SU-DHL-6 (cell line): ENCODE results near the gene SEZ6L2.
"Not testable (repeated sequence)": the region's sequence is repeated elsewhere in the genome, so short reads cannot be mapped to it uniquely, and the experiment has no call there.

Experiments
- H2AFZ ChIP-seq: fragments of 200-600 bp; sonication (generic); 2 replicates; pipeline ENCODE4 v1.6.1; 2014; ENCODE audit warnings: low read depth, mild to moderate bottlenecking, moderate library complexity, mixed read lengths, antibody characterized with exemption, low read length; ENCODE audit not compliant: severe bottlenecking
- H3F3A ChIP-seq: fragments of 200-600 bp; shearing (Covaris generic); 2 replicates; pipeline ENCODE4 v1.6.0; 2016; ENCODE audit warnings: antibody characterized with exemption, mild to moderate bottlenecking; ENCODE audit not compliant: insufficient read depth
- H3K27ac ChIP-seq: fragments of 200-600 bp; sonication (generic); 2 replicates; pipeline ENCODE4 v1.5.1; 2016; ENCODE audit warnings: low read depth, mild to moderate bottlenecking, low read length, moderate library complexity, mixed read lengths
- H3K27me3 ChIP-seq: fragments of 200-600 bp; sonication (generic), shearing (Covaris generic); 2 replicates; pipeline ENCODE4 v1.6.0; 2014; ENCODE audit warnings: mild to moderate bottlenecking, low read length
- H3K36me3 ChIP-seq: fragments of 200-600 bp; sonication (generic); 2 replicates; pipeline ENCODE4 v1.6.1; 2014; ENCODE audit warnings: mild to moderate bottlenecking, low read length, mixed read lengths
- H3K4me2 ChIP-seq: fragments of 300-600, 200-600 bp; shearing (Covaris generic), sonication (generic); 2 replicates; pipeline ENCODE4 v1.6.0; 2014; ENCODE audit warnings: low read length, low read depth, mild to moderate bottlenecking; ENCODE audit not compliant: poor library complexity, severe bottlenecking
- H3K4me3 ChIP-seq: fragments of 200-600 bp; sonication (generic); 2 replicates; pipeline ENCODE4 v1.5.1; 2014; ENCODE audit warnings: antibody characterized with exemption, low read length, mild to moderate bottlenecking, mixed read lengths; ENCODE audit not compliant: insufficient read depth, poor library complexity, severe bottlenecking
- H3K79me2 ChIP-seq: fragments of 200-600 bp; sonication (generic); 2 replicates; pipeline ENCODE4 v1.6.1; 2014; ENCODE audit warnings: mild to moderate bottlenecking, low read length, moderate library complexity; ENCODE audit not compliant: insufficient read depth
- H3K9ac ChIP-seq: fragments of 200-600 bp; sonication (generic); 2 replicates; pipeline ENCODE4 v1.7.0; 2014; ENCODE audit warnings: mild to moderate bottlenecking, low read length
- H3K9me2 ChIP-seq: fragments of 200-600 bp; sonication (generic); replicated peaks from 2 replicates; pipeline ENCODE4 v1.6.1; 2014; ENCODE audit warnings: low read length; ENCODE audit not compliant: insufficient read depth
- H3K9me3 ChIP-seq: fragments of 200-600 bp; sonication (generic); 2 replicates; pipeline ENCODE4 v1.6.1; 2014; ENCODE audit warnings: low read length, mixed read lengths; ENCODE audit not compliant: insufficient read depth
- H4K20me1 ChIP-seq: fragments of 200-600 bp; sonication (generic); 2 replicates; pipeline ENCODE4 v1.6.1; 2014; ENCODE audit warnings: low read depth, mild to moderate bottlenecking, antibody characterized with exemption, low read length, moderate library complexity, mixed read lengths
- EZH2phosphoT487 ChIP-seq: fragments of 200-600 bp; sonication (generic), shearing (Covaris generic); conservative IDR thresholded peaks from 2 replicates; pipeline ENCODE4 v1.6.1; 2018; ENCODE audit warnings: mild to moderate bottlenecking, antibody characterized with exemption, low read length, moderate library complexity, mixed read lengths
- TF ChIP-seq, protein P1 (sequence below): fragments of 200-600 bp; sonication (generic); IDR thresholded peaks from one replicate; pipeline ENCODE4 v1.5.1; 2017; ENCODE audit warnings: antibody characterized with exemption, mild to moderate bottlenecking, low read length, moderate library complexity; ENCODE audit not compliant: insufficient read depth, poor library complexity, severe bottlenecking

SEZ6L2 gene

DNA sequence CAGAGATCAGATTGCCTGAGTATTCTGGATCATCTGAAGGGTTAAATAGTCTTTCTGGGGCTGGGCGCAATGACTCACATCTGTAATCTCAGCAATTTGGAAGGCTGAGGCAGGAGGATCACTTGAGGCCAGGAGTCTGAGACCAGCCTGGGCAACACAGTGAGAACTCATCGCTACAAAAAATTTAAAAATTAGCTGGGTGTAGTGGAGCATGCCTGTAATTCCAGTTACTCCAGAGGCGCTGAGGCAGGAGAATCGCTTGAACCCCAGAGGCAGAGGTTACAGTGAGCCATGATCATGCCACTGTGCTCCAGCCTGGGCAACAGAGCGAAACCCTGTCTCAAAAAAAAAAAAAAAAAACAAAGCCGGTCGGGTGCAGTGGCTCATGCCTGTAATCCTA lies 63.4 kb downstream of the SEZ6L2 start:
- no peaks in the 10 kb centered on the region for H3K27me3 ChIP-seq
- no peaks in the 10 kb centered on the region for H3K79me2 ChIP-seq
- H3K9ac ChIP-seq: no peak overlapping the region
- no peaks in the 10 kb centered on the region for H3K9me2 ChIP-seq
- H4K20me1 ChIP-seq: no peaks in the 10 kb centered on the region
- no peak for TF ChIP-seq EZH2phosphoT487
- TF ChIP-seq, protein P1, sequence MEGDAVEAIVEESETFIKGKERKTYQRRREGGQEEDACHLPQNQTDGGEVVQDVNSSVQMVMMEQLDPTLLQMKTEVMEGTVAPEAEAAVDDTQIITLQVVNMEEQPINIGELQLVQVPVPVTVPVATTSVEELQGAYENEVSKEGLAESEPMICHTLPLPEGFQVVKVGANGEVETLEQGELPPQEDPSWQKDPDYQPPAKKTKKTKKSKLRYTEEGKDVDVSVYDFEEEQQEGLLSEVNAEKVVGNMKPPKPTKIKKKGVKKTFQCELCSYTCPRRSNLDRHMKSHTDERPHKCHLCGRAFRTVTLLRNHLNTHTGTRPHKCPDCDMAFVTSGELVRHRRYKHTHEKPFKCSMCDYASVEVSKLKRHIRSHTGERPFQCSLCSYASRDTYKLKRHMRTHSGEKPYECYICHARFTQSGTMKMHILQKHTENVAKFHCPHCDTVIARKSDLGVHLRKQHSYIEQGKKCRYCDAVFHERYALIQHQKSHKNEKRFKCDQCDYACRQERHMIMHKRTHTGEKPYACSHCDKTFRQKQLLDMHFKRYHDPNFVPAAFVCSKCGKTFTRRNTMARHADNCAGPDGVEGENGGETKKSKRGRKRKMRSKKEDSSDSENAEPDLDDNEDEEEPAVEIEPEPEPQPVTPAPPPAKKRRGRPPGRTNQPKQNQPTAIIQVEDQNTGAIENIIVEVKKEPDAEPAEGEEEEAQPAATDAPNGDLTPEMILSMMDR: no peak
- H3K4me2 ChIP-seq: no peak overlapping the region
- H2AFZ ChIP-seq: no peak overlapping the region
- H3F3A ChIP-seq: no peaks in the 10 kb centered on the region
- no peak overlapping the region for H3K27ac ChIP-seq
- no peak overlapping the region for H3K4me3 ChIP-seq
- H3K36me3 ChIP-seq: no peaks in the 10 kb centered on the region
- H3K9me3 ChIP-seq: no peaks in the 10 kb centered on the region

DNA sequence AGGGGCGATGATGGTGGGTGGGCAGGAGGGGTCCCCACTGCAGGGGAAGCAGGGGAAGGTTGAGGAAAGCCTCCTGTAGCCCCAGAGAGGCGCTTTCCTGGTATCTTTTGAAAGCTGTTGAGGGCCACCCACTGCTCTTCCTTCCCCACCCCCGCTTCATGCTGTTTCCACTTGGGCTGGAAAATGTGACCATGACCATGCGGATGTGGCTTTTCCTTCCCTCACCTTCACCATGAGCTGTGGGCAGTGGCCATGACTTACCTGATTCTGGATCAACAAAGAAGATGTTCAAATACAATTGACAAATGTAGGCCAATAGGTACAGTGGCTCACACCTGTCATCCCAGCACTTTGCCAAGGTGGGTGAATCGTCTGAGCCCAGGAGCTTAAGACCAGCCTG lies 65.3 kb downstream of the SEZ6L2 start:
- Histone ChIP-seq H3K4me2 (no peak overlapping the region), H3K27ac (no peak overlapping the region), H3K4me3 (no peak overlapping the region), H3K9ac (no peak overlapping the region), H3F3A (no peaks in the 10 kb centered on the region), H3K27me3 (no peaks in the 10 kb centered on the region), H2AFZ (no peak overlapping the region), H3K9me2 (no peaks in the 10 kb centered on the region), H4K20me1 (no peaks in the 10 kb centered on the region), H3K36me3 (no peaks in the 10 kb centered on the region), H3K79me2 (no peaks in the 10 kb centered on the region), H3K9me3 (no peaks in the 10 kb centered on the region)
- TF ChIP-seq, protein P1: no peak
- TF ChIP-seq EZH2phosphoT487: no peak

DNA sequence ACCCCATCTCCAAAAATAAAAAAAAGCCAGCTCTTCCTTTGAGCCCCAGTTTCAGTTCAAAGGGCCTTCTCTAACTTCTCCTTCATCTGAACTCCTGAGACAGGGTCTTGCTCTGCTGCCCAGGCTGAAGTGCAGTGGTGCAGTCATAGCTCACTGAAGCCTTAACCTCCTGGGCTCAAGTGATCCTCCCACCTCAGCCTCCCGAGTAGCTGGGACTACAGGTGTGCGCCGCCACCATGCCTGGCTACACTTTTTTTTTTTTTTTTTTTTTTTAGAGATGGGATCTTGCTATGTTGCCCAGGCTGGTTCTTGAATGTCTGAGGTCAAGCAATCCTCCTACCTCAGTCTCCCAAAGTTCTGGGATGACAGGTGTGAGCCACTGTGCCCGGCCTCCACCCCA lies 66.1 kb downstream of the SEZ6L2 start:
- not testable (repeated sequence) for H3K9me2 ChIP-seq, H3K4me3 ChIP-seq, H3K9me3 ChIP-seq, H2AFZ ChIP-seq, H3K27me3 ChIP-seq, H3K79me2 ChIP-seq, H4K20me1 ChIP-seq, H3K36me3 ChIP-seq, H3K9ac ChIP-seq, H3F3A ChIP-seq, H3K4me2 ChIP-seq, H3K27ac ChIP-seq

DNA sequence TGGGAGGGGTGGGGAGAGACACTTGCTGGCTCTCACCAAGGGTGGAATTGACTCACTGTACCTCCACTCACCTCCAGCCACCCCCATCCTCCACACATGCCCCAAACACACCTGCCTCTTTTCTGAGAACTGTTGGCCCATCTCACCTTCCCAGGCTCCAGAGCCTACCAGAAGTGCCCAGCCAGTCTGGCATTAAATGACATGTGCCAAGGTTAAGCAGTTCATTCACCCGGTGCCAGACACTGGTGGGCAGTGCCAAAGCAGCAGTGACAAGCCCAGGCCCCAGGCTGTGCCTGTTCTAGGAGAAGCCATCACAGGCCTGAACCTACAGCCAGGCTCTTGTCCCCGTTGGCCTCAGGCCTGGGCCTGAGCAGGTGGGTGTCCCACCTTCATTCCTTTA lies 67.9 kb downstream of the SEZ6L2 start:
- H3K4me3 ChIP-seq: no peak overlapping the region
- no peak overlapping the region for H3K4me2 ChIP-seq
- no peak overlapping the region for H2AFZ ChIP-seq
- H3F3A ChIP-seq: no peaks in the 10 kb centered on the region
- no peaks in the 10 kb centered on the region for H3K9me2 ChIP-seq
- no peak overlapping the region for H3K9ac ChIP-seq
- H3K36me3 ChIP-seq: no peaks in the 10 kb centered on the region
- H3K27ac ChIP-seq: no peak overlapping the region
- no peaks in the 10 kb centered on the region for H3K79me2 ChIP-seq
- H3K9me3 ChIP-seq: no peaks in the 10 kb centered on the region
- no peaks in the 10 kb centered on the region for H3K27me3 ChIP-seq
- no peaks in the 10 kb centered on the region for H4K20me1 ChIP-seq
- TF ChIP-seq, protein P1: no peak
- no peak for TF ChIP-seq EZH2phosphoT487
